Liver (tissue), 9 donors: Measurements from ENCODE around the gene SPECC1. TPM values are rescaled to one million over a fixed set of nuclear protein-coding genes. Genes with fewer than 3 reads are reported as not detected.

Source experiments
- DNase-seq: peaks from one replicate; pipeline ENCODE4 v3.0.0-alpha.2; 2017; ENCODE audit warnings: low spot score
- H3K27ac ChIP-seq, 2 donors: one replicate each; pipeline ENCODE4 v1.7.0; 2013; ENCODE audit warnings: inconsistent platforms in 2 of 2, low read length in 2 of 2, control low read depth in 1 of 2, low read depth in 1 of 2, mild to moderate bottlenecking in 1 of 2
- H3K27me3 ChIP-seq, 4 donors: one replicate each; pipeline versions ENCODE4 v1.6.1 to v1.7.0; 2013; ENCODE audit warnings: low read length in 3 of 4, inconsistent platforms in 1 of 4, mild to moderate bottlenecking in 1 of 4, moderate library complexity in 1 of 4; ENCODE audit not compliant: control insufficient read depth in 4 of 4, insufficient read depth in 4 of 4
- H3K36me3 ChIP-seq, 4 donors: one replicate each; pipeline versions ENCODE4 v1.6.1 to v1.7.0; 2013; ENCODE audit warnings: low read length in 3 of 4, mild to moderate bottlenecking in 3 of 4, low read depth in 1 of 4, moderate library complexity in 1 of 4; ENCODE audit not compliant: control insufficient read depth in 4 of 4, insufficient read depth in 3 of 4
- H3K4me1 ChIP-seq, 4 donors: one replicate each; pipeline versions ENCODE4 v1.6.1 to v1.7.0; 2013; ENCODE audit warnings: low read length in 3 of 4, mild to moderate bottlenecking in 3 of 4, moderate library complexity in 1 of 4; ENCODE audit not compliant: control insufficient read depth in 4 of 4, insufficient read depth in 4 of 4
- H3K4me3 ChIP-seq, 3 donors: one replicate each; pipeline versions ENCODE4 v1.6.1 to v1.7.0; 2013; ENCODE audit warnings: low read length in 3 of 3, control low read depth in 1 of 3, low read depth in 1 of 3, mild to moderate bottlenecking in 1 of 3
- H3K9ac ChIP-seq, 2 donors: one replicate each; pipeline ENCODE4 v1.7.0; 2013; ENCODE audit warnings: low read length in 2 of 2, mild to moderate bottlenecking in 2 of 2, moderate library complexity in 2 of 2, control low read depth in 1 of 2, low read depth in 1 of 2
- H3K9me3 ChIP-seq, 4 donors: one replicate each; pipeline versions ENCODE4 v1.6.1 to v1.7.0; 2013; ENCODE audit warnings: low read length in 3 of 4; ENCODE audit not compliant: control insufficient read depth in 4 of 4
- EGR1 ChIP-seq, 2 donors: IDR thresholded peaks; 2 replicates each; pipeline ENCODE4 v1.6.1; 2016 to 2018; ENCODE audit warnings: antibody characterized with exemption in 2 of 2, low read depth in 2 of 2
- FOXA1 ChIP-seq: IDR thresholded peaks from 2 replicates; pipeline ENCODE4 v1.6.1; 2016; ENCODE audit warnings: antibody characterized with exemption
- FOXA2 ChIP-seq: IDR thresholded peaks from 2 replicates; pipeline ENCODE4 v1.6.1; 2016; ENCODE audit warnings: antibody characterized with exemption
- GABPA ChIP-seq, 2 donors: IDR thresholded peaks in 1 of 2; conservative IDR thresholded peaks in 1 of 2; 2 replicates each; pipeline ENCODE4 v1.6.1; 2016; ENCODE audit warnings: antibody characterized with exemption in 2 of 2, mild to moderate bottlenecking in 1 of 2, moderate library complexity in 1 of 2
- HNF4A ChIP-seq, 2 donors: conservative IDR thresholded peaks; 2 replicates each; pipeline ENCODE4 v1.6.1; 2016; ENCODE audit warnings: antibody characterized with exemption in 2 of 2, mild to moderate bottlenecking in 2 of 2
- HNF4G ChIP-seq: IDR thresholded peaks from 2 replicates; pipeline ENCODE4 v1.6.1; 2016; ENCODE audit warnings: antibody characterized with exemption
- JUND ChIP-seq, 2 donors: IDR thresholded peaks; 2 replicates each; pipeline ENCODE4 v1.6.1; 2016; ENCODE audit warnings: antibody characterized with exemption in 2 of 2
- NR2F2 ChIP-seq: IDR thresholded peaks from 2 replicates; pipeline ENCODE4 v1.6.1; 2016; ENCODE audit warnings: antibody characterized with exemption
- RAD21 ChIP-seq, 2 donors: IDR thresholded peaks; 2 replicates each; pipeline ENCODE4 v1.6.1; 2016; ENCODE audit warnings: antibody characterized with exemption in 2 of 2, mild to moderate bottlenecking in 2 of 2
- REST ChIP-seq: IDR thresholded peaks from 2 replicates; pipeline ENCODE4 v1.6.1; 2016; ENCODE audit warnings: antibody characterized with exemption, mild to moderate bottlenecking
- RXRA ChIP-seq, 2 donors: IDR thresholded peaks; 2 replicates each; pipeline ENCODE4 v1.6.1; 2017 to 2018; ENCODE audit warnings: antibody characterized with exemption in 2 of 2, mild to moderate bottlenecking in 1 of 2
- SP1 ChIP-seq: IDR thresholded peaks from 2 replicates; pipeline ENCODE4 v1.6.1; 2018; ENCODE audit warnings: antibody characterized with exemption, mild to moderate bottlenecking
- TAF1 ChIP-seq: conservative IDR thresholded peaks from 2 replicates; pipeline ENCODE4 v1.6.1; 2016; ENCODE audit warnings: antibody characterized with exemption, mild to moderate bottlenecking
- YY1 ChIP-seq: IDR thresholded peaks from 2 replicates; pipeline ENCODE4 v1.6.1; 2016; ENCODE audit warnings: antibody characterized with exemption, mild to moderate bottlenecking
- ZBTB33 ChIP-seq: IDR thresholded peaks from 2 replicates; pipeline ENCODE4 v1.6.1; 2016; ENCODE audit warnings: antibody characterized with exemption
- WGBS: extraction: QIAGEN DNeasy Blood & Tissue Kit; methylation state at CpG from one replicate; pipeline ENCODE4 v1.1.7; 2013; 5-methylcytosine and 5-hydroxymethylcytosine counted together
- polyA plus RNA-seq, 2 donors: library from polyadenylated mRNA; stranded (reverse) in 1 of 2; unstranded in 1 of 2; fragments of 200-250 nt in 1 of 2; fragments of >200 nt in 1 of 2; fragmentation: Nextera tagmentation in 1 of 2; extraction: Ambion mirVana in 1 of 2; gene quantifications; one replicate each; pipeline versions ENCODE4 v1.2.1 to v1.2.3, GENCODE V29; 2013 to 2015
- total RNA-seq, 2 donors: library from RNA; depleted of rRNA; stranded (reverse); fragments of >200 nt; gene quantifications; one replicate each; pipeline ENCODE4 v1.2.3, GENCODE V29; 2014
- TF ChIP-seq, protein P1 (sequence below): IDR thresholded peaks from 2 replicates; pipeline ENCODE4 v1.6.1; 2016; ENCODE audit warnings: antibody characterized with exemption
- TF ChIP-seq, protein P2 (sequence below): IDR thresholded peaks from 2 replicates; pipeline ENCODE4 v1.6.1; 2016; ENCODE audit warnings: antibody characterized with exemption
- TF ChIP-seq, protein P3 (sequence below): fragments of 150-350 bp; IDR thresholded peaks from 2 replicates; pipeline ENCODE4 v1.5.1; 2017; ENCODE audit warnings: improper control_type of control experiment, low read depth, low read length; ENCODE audit not compliant: missing input control
- donor health status: healthy.
- donor health status: healthy.
- donor health status: healthy.
- donor health status: healthy.
- donor health status: healthy.

The SPECC1 gene
- total and polyA plus RNA-seq, 4 donors = 0.36 to 70.3 (median 1.8) TPM

DNA sequence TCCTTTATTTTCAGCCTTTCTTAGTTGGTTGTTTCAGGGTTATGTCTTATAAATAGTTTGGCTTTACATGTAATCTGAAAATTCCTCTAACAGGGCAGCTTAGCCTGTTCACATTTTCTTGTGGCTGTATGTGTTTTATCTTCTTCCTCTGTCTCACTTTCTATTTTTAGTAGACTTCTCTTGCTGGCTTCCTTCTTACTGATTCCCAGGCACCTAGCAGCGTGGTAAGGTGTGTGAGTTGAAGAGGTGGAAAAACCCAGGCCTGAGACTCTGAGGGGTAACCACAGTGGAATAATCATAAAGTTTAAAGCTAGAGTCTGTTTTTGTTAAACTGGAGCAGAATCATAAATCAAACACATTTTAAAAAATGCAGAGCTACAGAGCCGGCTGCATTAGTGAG, 267.3 kb downstream of the SPECC1 start:
- WGBS = 77% methylated on average over 2 of the region's 2 CpGs
- H3K36me3 ChIP-seq = no peaks in the 10 kb centered on the region
- no peaks in the 10 kb centered on the region for H3K9me3 ChIP-seq

More for the DNA sequence above, 267.3 kb downstream of the SPECC1 start:
- no peak for DNase-seq
- Histone ChIP-seq H3K4me3 (no peak overlapping the region), H3K27me3 (no peaks in the 10 kb centered on the region), H3K4me1 (no peaks in the 10 kb centered on the region), H3K27ac (no peak overlapping the region), H3K9ac (no peak overlapping the region)
- TF ChIP-seq GABPA (IDR thresholded peaks at IDR 0.05 in 1 of 2, conservative IDR thresholded peaks at IDR 0.05 in 1 of 2) (no peak), REST (no peak), RAD21 (IDR thresholded peaks at IDR 0.05) (no peak), NR2F2 (no peak), SP1 (no peak), TAF1 (no peak), JUND (IDR thresholded peaks at IDR 0.05) (no peak), ZBTB33 (no peak), FOXA2 (no peak), HNF4A (conservative IDR thresholded peaks at IDR 0.05) (no peak), YY1 (no peak), EGR1 (IDR thresholded peaks at IDR 0.05; ENCODE audit: low read depth in 2 of 2) (no peak), HNF4G (no peak), FOXA1 (no peak), RXRA (IDR thresholded peaks at IDR 0.05) (no peak)
- TF ChIP-seq, protein P1, sequence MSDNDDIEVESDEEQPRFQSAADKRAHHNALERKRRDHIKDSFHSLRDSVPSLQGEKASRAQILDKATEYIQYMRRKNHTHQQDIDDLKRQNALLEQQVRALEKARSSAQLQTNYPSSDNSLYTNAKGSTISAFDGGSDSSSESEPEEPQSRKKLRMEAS = no peak
- TF ChIP-seq, protein P2, sequence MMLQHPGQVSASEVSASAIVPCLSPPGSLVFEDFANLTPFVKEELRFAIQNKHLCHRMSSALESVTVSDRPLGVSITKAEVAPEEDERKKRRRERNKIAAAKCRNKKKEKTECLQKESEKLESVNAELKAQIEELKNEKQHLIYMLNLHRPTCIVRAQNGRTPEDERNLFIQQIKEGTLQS = no peak
- TF ChIP-seq, protein P3, sequence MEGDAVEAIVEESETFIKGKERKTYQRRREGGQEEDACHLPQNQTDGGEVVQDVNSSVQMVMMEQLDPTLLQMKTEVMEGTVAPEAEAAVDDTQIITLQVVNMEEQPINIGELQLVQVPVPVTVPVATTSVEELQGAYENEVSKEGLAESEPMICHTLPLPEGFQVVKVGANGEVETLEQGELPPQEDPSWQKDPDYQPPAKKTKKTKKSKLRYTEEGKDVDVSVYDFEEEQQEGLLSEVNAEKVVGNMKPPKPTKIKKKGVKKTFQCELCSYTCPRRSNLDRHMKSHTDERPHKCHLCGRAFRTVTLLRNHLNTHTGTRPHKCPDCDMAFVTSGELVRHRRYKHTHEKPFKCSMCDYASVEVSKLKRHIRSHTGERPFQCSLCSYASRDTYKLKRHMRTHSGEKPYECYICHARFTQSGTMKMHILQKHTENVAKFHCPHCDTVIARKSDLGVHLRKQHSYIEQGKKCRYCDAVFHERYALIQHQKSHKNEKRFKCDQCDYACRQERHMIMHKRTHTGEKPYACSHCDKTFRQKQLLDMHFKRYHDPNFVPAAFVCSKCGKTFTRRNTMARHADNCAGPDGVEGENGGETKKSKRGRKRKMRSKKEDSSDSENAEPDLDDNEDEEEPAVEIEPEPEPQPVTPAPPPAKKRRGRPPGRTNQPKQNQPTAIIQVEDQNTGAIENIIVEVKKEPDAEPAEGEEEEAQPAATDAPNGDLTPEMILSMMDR = no peak
